SK-N-SH (cell line): ENCODE measurements around the gene AKAP9. TPM values are rescaled to one million over a fixed set of nuclear protein-coding genes. Genes with fewer than 3 reads are reported as not detected.

Experiments used
- CTCF ChIA-PET: fragments of 300-600, 350-600 bp; formaldehyde crosslinking; extraction: SDS; loops from one replicate; lab custom pipeline; 2021; lab: Yijun Ruan, JAX
- POLR2A ChIA-PET: fragments of 350-600 bp; sonication (Branson Sonifier 250); formaldehyde crosslinking; extraction: SDS; loops from one replicate; lab custom pipeline; 2020; ENCODE audit warnings: antibody characterized with exemption, inconsistent platforms; lab: Yijun Ruan, JAX
- DNase-seq: peaks from one replicate; pipeline ENCODE4 v3.0.0; 2012
- H2AFZ ChIP-seq: fragments of 200-600 bp; sonication (generic); 2 replicates; pipeline ENCODE4 v1.8.1; 2016; ENCODE audit warnings: antibody characterized with exemption, mild to moderate bottlenecking, low read depth
- H3F3A ChIP-seq: fragments of 200-600 bp; sonication (generic); replicated peaks from 2 replicates; pipeline ENCODE3; 2016; ENCODE audit warnings: antibody characterized with exemption, mild to moderate bottlenecking; ENCODE audit not compliant: insufficient read depth
- H3K27ac ChIP-seq, 2 experiments: fragments of 200-500 bp in 1 of 2; fragments of 200-600 bp in 1 of 2; sonication (Bioruptor generic) in 1 of 2; sonication (generic), shearing (Covaris generic) in 1 of 2; 2 replicates each; pipeline versions ENCODE4 v1.5.1 to v1.6.1; 2014 to 2016; ENCODE audit warnings: low read depth in 2 of 2, inconsistent platforms in 1 of 2, low read length in 1 of 2, mild to moderate bottlenecking in 1 of 2, mixed read lengths in 1 of 2
- H3K27me3 ChIP-seq: fragments of 200-600 bp; sonication (generic), shearing (Covaris generic); 2 replicates; pipeline ENCODE4 v1.6.1; 2016; ENCODE audit warnings: mixed run types; ENCODE audit not compliant: insufficient read depth
- H3K36me3 ChIP-seq, 2 experiments: fragments of 200-500 bp in 1 of 2; fragments of 200-600 bp in 1 of 2; sonication (Bioruptor generic) in 1 of 2; sonication (generic) in 1 of 2; replicated peaks in 1 of 2; 2 replicates each; pipeline versions ENCODE3 to v1.5.1; 2014 to 2016; ENCODE audit warnings: low read length in 1 of 2, mild to moderate bottlenecking in 1 of 2; ENCODE audit not compliant: insufficient read depth in 2 of 2, control insufficient read depth in 1 of 2
- H3K4me1 ChIP-seq, 2 experiments: fragments of 200-500 bp in 1 of 2; fragments of 200-600 bp in 1 of 2; sonication (Bioruptor generic) in 1 of 2; sonication (generic), shearing (Covaris generic) in 1 of 2; 2 replicates each; pipeline versions ENCODE4 v1.5.1 to v1.6.1; 2014 to 2016; ENCODE audit warnings: low read depth in 1 of 2, low read length in 1 of 2, mixed run types in 1 of 2; ENCODE audit not compliant: insufficient read depth in 2 of 2, control insufficient read depth in 1 of 2
- H3K4me2 ChIP-seq: fragments of 200-600 bp; sonication (generic), shearing (Covaris generic); 2 replicates; pipeline ENCODE4 v1.6.1; 2017; ENCODE audit warnings: mixed run types
- H3K4me3 ChIP-seq, 2 experiments: fragments of 200-500 bp in 1 of 2; fragments of 200-600 bp in 1 of 2; sonication (Bioruptor generic) in 1 of 2; sonication (generic), shearing (Covaris generic) in 1 of 2; 2 replicates each; pipeline versions ENCODE4 v1.5.1 to v1.8.1; 2014 to 2016; ENCODE audit warnings: low read depth in 2 of 2, inconsistent platforms in 1 of 2, low read length in 1 of 2, mild to moderate bottlenecking in 1 of 2, mixed read lengths in 1 of 2, moderate library complexity in 1 of 2
- H3K79me2 ChIP-seq: fragments of 200-600 bp; sonication (generic); 2 replicates; pipeline ENCODE4 v1.8.1; 2017; ENCODE audit warnings: mild to moderate bottlenecking; ENCODE audit not compliant: insufficient read depth
- H3K9ac ChIP-seq: fragments of 200-600 bp; sonication (generic); 2 replicates; pipeline ENCODE4 v1.6.1; 2017; ENCODE audit warnings: mixed run types
- H3K9me2 ChIP-seq: fragments of 200-600 bp; sonication (generic); 2 replicates; pipeline ENCODE4 v1.6.1; 2017; ENCODE audit warnings: mixed run types
- H3K9me3 ChIP-seq: fragments of 200-600 bp; sonication (generic); 2 replicates; pipeline ENCODE4 v1.6.1; 2017; ENCODE audit warnings: mixed run types, mild to moderate bottlenecking, moderate library complexity
- H4K20me1 ChIP-seq: fragments of 200-600 bp; sonication (generic); 2 replicates; pipeline ENCODE4 v1.6.1; 2017; ENCODE audit warnings: mild to moderate bottlenecking, mixed run types; ENCODE audit not compliant: insufficient read depth
- FOXJ3 ChIP-seq: sonication (generic); formaldehyde crosslinking; IDR thresholded peaks from 2 replicates; pipeline ENCODE4 v1.5.1; 2020; ENCODE audit warnings: mild to moderate bottlenecking, missing genetic modification reagents
- GABPA ChIP-seq: IDR thresholded peaks from 2 replicates; pipeline ENCODE4 v1.4.0; 2012; ENCODE audit warnings: low read depth, mild to moderate bottlenecking
- JUND ChIP-seq: IDR thresholded peaks from 2 replicates; pipeline ENCODE4 v1.4.0; 2012
- MXI1 ChIP-seq: IDR thresholded peaks from 2 replicates; pipeline ENCODE4 v1.6.1; 2012; ENCODE audit warnings: mild to moderate bottlenecking, low read depth, low read length, improper control_type of control experiment
- SMC3 ChIP-seq: IDR thresholded peaks from 2 replicates; pipeline ENCODE4 v1.6.1; 2012; ENCODE audit warnings: low read depth, low read length, improper control_type of control experiment
- TEAD4 ChIP-seq: IDR thresholded peaks from 2 replicates; pipeline ENCODE4 v1.4.0; 2012; ENCODE audit warnings: mild to moderate bottlenecking, borderline replicate concordance; ENCODE audit not compliant: insufficient read depth
- WGBS: methylation state at CpG from one replicate; pipeline ENCODE4 v1.1.6; 2017; ENCODE audit warnings: low lambda C conversion rate; 5-methylcytosine and 5-hydroxymethylcytosine counted together
- polyA plus RNA-seq, 3 experiments: library from polyadenylated mRNA; depleted of rRNA; stranded (reverse); fragments of >200 nt; gene quantifications; 2 replicates each; pipeline ENCODE4 v1.2.3, GENCODE V29; 2012
- TF ChIP-seq, protein P1 (sequence below): IDR thresholded peaks from 2 replicates; pipeline ENCODE4 v1.6.1; 2012; ENCODE audit warnings: mild to moderate bottlenecking, low read depth, low read length, moderate library complexity
- TF ChIP-seq, protein P2 (sequence below): IDR thresholded peaks from 2 replicates; pipeline ENCODE4; 2012
- TF ChIP-seq, protein P3 (sequence below): IDR thresholded peaks from 2 replicates; pipeline ENCODE4 v1.4.0; 2012; ENCODE audit warnings: low read depth, borderline replicate concordance

The AKAP9 gene
- polyA plus RNA-seq, 1 of the 3 experiments (the other 2 are of a cell fraction): 13.1 TPM

DNA sequence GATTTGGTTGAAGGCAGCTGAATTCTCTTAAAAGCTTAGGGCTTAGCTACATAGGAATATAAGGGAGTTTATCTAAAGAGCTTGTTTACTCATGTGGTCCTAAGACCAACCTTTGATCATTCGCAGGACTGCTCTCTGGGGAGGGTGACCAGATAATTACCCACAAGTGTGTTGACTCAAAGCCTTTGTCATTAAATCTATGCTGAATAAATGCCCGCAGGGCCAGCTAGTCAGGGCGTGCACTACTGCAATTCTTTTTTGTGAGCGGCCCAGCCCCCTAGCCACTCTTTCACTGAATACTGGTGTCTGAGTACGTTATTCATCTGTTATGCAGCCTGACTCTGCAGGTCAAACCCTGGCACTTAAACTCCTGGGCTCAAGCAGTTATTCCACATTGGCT lies 69.6 kb downstream of the AKAP9 start:
- ChIA-PET POLR2A (no interaction called here), CTCF (no interaction called here)

DNA sequence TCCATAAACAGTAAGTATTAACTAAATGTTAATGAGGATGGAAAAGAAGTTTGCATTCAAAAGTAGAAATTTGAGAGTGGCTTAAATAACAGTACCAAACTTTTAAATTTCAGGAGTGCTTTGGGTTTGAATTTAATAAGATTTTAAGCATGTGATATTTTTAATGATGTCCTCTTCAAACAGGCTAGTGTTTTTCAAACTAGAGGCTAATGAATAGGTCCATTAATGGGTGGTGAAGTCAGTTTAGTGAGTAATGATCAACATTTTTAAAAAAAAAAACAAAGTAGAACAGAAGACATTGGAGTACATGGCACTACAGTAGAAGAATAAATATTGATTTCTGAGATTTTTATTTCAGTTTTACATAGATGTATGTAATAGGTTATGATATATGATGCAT lies 72.9 kb downstream of the AKAP9 start:
- H3F3A ChIP-seq: peaks cover 12% of the 10 kb centered on the region
- H3K27me3 ChIP-seq: no peaks in the 10 kb centered on the region
- no peak overlapping the region for H2AFZ ChIP-seq
- H4K20me1 ChIP-seq: no peaks in the 10 kb centered on the region
- H3K4me3 ChIP-seq: no peak overlapping the region
- CTCF ChIA-PET: interaction anchor here (0.6 kb wide), 2 partner anchors 8 to 599 kb away, joined by 4 read pairs; no protein-coding TSS in a partner anchor
- no peak for DNase-seq
- H3K9ac ChIP-seq: no peak overlapping the region
- H3K27ac ChIP-seq: no peak overlapping the region
- H3K36me3 ChIP-seq: peaks cover 36 to 86% of the 10 kb centered on the region in 2 experiments
- no peaks in the 10 kb centered on the region; the same call in 1 of the 2 replicates for H3K79me2 ChIP-seq
- no peak overlapping the region for H3K4me2 ChIP-seq
- TF ChIP-seq, protein P1, sequence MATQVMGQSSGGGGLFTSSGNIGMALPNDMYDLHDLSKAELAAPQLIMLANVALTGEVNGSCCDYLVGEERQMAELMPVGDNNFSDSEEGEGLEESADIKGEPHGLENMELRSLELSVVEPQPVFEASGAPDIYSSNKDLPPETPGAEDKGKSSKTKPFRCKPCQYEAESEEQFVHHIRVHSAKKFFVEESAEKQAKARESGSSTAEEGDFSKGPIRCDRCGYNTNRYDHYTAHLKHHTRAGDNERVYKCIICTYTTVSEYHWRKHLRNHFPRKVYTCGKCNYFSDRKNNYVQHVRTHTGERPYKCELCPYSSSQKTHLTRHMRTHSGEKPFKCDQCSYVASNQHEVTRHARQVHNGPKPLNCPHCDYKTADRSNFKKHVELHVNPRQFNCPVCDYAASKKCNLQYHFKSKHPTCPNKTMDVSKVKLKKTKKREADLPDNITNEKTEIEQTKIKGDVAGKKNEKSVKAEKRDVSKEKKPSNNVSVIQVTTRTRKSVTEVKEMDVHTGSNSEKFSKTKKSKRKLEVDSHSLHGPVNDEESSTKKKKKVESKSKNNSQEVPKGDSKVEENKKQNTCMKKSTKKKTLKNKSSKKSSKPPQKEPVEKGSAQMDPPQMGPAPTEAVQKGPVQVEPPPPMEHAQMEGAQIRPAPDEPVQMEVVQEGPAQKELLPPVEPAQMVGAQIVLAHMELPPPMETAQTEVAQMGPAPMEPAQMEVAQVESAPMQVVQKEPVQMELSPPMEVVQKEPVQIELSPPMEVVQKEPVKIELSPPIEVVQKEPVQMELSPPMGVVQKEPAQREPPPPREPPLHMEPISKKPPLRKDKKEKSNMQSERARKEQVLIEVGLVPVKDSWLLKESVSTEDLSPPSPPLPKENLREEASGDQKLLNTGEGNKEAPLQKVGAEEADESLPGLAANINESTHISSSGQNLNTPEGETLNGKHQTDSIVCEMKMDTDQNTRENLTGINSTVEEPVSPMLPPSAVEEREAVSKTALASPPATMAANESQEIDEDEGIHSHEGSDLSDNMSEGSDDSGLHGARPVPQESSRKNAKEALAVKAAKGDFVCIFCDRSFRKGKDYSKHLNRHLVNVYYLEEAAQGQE: no peak
- H3K9me2 ChIP-seq: no peaks in the 10 kb centered on the region
- 0 out of 2 replicates have a peak, but pooled peaks cover 5% of the 10 kb centered on the region for H3K9me3 ChIP-seq
- H3K4me1 ChIP-seq: no peaks in the 10 kb centered on the region
- POLR2A ChIA-PET: no interaction called here

More for the DNA sequence above, 69.6 kb downstream of the AKAP9 start:
- Histone ChIP-seq H3K9me3 (0 out of 2 replicates have a peak, but pooled peaks cover 5% of the 10 kb centered on the region), H3K36me3 (peaks cover 17 to 85% of the 10 kb centered on the region in 2 experiments), H3F3A (no peaks in the 10 kb centered on the region), H3K27ac (no peak overlapping the region), H3K9me2 (no peaks in the 10 kb centered on the region), H3K4me3 (no peak overlapping the region), H3K79me2 (no peaks in the 10 kb centered on the region; the same call in 1 of the 2 replicates), H4K20me1 (no peaks in the 10 kb centered on the region), H3K27me3 (no peaks in the 10 kb centered on the region), H3K9ac (no peak overlapping the region), H3K4me2 (no peak overlapping the region), H3K4me1 (no peaks in the 10 kb centered on the region), H2AFZ (no peak overlapping the region)
- TF ChIP-seq JUND: no peak
- TF ChIP-seq, protein P2, sequence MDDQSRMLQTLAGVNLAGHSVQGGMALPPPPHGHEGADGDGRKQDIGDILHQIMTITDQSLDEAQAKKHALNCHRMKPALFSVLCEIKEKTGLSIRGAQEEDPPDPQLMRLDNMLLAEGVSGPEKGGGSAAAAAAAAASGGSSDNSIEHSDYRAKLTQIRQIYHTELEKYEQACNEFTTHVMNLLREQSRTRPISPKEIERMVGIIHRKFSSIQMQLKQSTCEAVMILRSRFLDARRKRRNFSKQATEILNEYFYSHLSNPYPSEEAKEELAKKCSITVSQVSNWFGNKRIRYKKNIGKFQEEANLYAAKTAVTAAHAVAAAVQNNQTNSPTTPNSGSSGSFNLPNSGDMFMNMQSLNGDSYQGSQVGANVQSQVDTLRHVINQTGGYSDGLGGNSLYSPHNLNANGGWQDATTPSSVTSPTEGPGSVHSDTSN: no peak
- TF ChIP-seq GABPA: no peak
- no peak for TF ChIP-seq TEAD4
- TF ChIP-seq, protein P3, sequence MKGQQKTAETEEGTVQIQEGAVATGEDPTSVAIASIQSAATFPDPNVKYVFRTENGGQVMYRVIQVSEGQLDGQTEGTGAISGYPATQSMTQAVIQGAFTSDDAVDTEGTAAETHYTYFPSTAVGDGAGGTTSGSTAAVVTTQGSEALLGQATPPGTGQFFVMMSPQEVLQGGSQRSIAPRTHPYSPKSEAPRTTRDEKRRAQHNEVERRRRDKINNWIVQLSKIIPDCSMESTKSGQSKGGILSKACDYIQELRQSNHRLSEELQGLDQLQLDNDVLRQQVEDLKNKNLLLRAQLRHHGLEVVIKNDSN: no peak
- TF ChIP-seq MXI1: no peak
- no peak for TF ChIP-seq FOXJ3 (CRISPR knock-in tag)
- no peak for TF ChIP-seq SMC3
- WGBS: 90% methylated on average over 5 of the region's 5 CpGs
- DNase-seq: no peak
